ENCODE results near the gene LIN7B. TPM values are rescaled to one million over a fixed set of nuclear protein-coding genes. Genes with fewer than 3 reads are reported as not detected.

The LIN7B gene
- total and polyA plus RNA-seq, 4 experiments from 2014 or later = 4.4 to 18.6 (median 11.5) TPM

DNA sequence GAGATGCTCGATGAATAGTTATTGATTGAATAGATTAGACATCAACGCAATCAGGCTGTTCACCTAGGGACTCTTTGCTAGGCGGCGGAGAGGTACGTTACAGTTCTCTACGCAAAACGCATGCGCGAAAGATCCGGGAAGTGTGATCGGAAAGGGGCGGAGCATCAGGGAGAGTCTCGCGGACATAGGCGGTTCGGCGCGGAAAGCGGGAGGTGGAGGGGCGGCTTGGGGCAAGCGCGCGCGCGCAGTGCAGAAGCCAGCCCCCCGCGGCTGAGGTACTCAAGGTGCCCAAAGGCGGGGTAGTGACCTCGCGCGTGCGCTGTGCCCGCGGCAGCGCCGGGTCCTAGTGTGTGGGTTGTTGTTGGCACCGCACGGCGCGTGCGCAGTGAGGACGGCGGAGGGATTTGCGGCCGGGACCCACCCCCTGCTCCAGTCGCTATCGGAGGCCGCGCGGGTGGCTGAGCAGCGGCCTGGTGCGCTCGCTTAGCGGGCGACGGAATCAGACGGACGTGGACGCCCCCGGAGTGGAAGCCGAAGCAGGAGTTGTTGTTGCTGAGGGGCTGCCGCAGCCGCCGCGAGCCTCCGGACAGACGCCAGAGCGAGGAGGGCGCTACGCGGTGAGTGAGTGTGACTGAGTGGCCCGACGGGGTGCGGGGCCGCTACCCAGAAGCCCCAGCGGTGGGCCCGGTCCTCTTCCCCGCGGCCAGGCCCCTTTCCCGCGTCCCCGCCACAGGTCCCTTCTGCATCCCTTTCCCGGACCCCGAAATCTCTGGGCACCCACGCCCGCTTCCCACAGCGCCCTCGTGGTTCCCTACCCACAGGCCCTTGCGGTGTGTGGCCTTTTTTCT, 28.9 kb upstream of the LIN7B start, which contains the start of gene SNRNP70:
SNRNP70 (plus strand) TSS at position 432 of the 848 bp plus-strand sequence. CDS start 964 bp downstream, outside the sequence.
- Histone ChIP-seq H3K27me3 (ENCODE audit: insufficient read depth, low read length) (no peaks in the 10 kb centered on the region), H3K4me1 (ENCODE audit: insufficient read depth, low read length) (peaks cover 32% of the 10 kb centered on the region), H3K27ac (ENCODE audit: low read depth, low read length) (peak within 1 kb of the TSS; percentile 81), H3K4me3 (ENCODE audit: low read length in 2 of 2) (peak within 1 kb of the TSS; percentile 72 to 95), H3K9me3 (ENCODE audit: control insufficient read depth in 1 of 2, low read length in 2 of 2) (no peaks in the 10 kb centered on the region), H3K36me3 (ENCODE audit: insufficient read depth, low read length) (peaks cover 5% of the 10 kb centered on the region)
- Mint-ChIP-seq H3K4me3 (peak within 1 kb of the TSS; percentile 82 to 96 (median 94)), H3K36me3 (peaks cover 15 to 33% of the 10 kb centered on the region in 2 donors), H3K9me3 (peaks cover 0 to 2% (median 0%) of the 10 kb centered on the region in 8 donors), H3K27ac (peak within 1 kb of the TSS; percentile 88 to 98 (median 93)), H3K27me3 (peaks cover 0 to 3% of the 10 kb centered on the region in 2 donors), H3K4me1 (peaks cover 22 to 46% (median 32%) of the 10 kb centered on the region in 4 donors)
- ChIA-PET POLR2A (ENCODE audit: partially characterized antibody) (no interaction called here), CTCF (ENCODE audit: partially characterized antibody) (interaction anchor here (3.9 kb wide), 1 partner anchor 13 kb away, joined by 28 read pairs; no protein-coding TSS in a partner anchor)
- DNase-seq = peak; percentile 99 to 100 (median 100)
- intact Hi-C loops (cut with micrococcal nuclease) = loop anchor here (1.0 to 5.0 kb wide), 4 partner anchors 29 to 466 kb away; partner anchors contain the start of genes GYS1, LIN7B, RPL18 and RUVBL2

DNA sequence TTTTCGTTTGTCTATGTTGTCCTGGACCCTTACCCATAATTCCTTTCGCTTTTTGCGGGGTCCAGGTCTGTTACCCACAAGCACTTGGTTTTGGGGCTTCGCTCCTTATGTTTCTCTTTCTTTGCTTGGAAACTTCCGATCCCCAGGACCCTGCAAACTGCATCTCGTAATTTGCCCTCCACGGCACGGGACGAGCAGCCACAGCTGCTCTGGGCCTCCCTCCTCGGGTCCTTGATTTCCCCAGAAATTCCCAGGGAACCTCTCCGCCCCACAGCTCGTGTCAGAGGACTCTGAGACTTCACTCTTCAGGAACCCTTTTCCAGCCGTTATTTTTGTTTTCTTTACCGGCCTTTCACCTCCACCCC, 28.3 kb upstream of the LIN7B start:
- intact Hi-C loops (cut with micrococcal nuclease) = loop anchor here (1.0 to 5.0 kb wide), 4 partner anchors 28 to 467 kb away; partner anchors contain the start of genes GYS1, LIN7B, RPL18 and RUVBL2
- ChIA-PET POLR2A (ENCODE audit: partially characterized antibody) (interaction anchor here (0.8 kb wide), 1 partner anchor 12 kb away, joined by 3 read pairs; no protein-coding TSS in a partner anchor), CTCF (ENCODE audit: partially characterized antibody) (interaction anchor here (3.9 kb wide), 1 partner anchor 12 kb away, joined by 28 read pairs; no protein-coding TSS in a partner anchor)
- Mint-ChIP-seq H3K36me3 (peaks cover 21 to 39% of the 10 kb centered on the region in 2 donors), H3K27ac (peak overlapping the region; percentile 88 to 98 (median 93)), H3K4me1 (peaks cover 22 to 52% (median 36%) of the 10 kb centered on the region in 4 donors), H3K27me3 (peaks cover 0 to 3% of the 10 kb centered on the region in 2 donors), H3K4me3 (peak overlapping the region; percentile 82 to 96 (median 94)), H3K9me3 (peaks cover 0 to 2% (median 0%) of the 10 kb centered on the region in 8 donors)
- Histone ChIP-seq H3K27ac (ENCODE audit: low read depth, low read length) (peak overlapping the region; percentile 81), H3K4me3 (ENCODE audit: low read length in 2 of 2) (peak overlapping the region; percentile 72 to 95), H3K4me1 (ENCODE audit: insufficient read depth, low read length) (peaks cover 32% of the 10 kb centered on the region), H3K27me3 (ENCODE audit: insufficient read depth, low read length) (no peaks in the 10 kb centered on the region), H3K9me3 (ENCODE audit: control insufficient read depth in 1 of 2, low read length in 2 of 2) (no peaks in the 10 kb centered on the region), H3K36me3 (ENCODE audit: insufficient read depth, low read length) (peaks cover 11% of the 10 kb centered on the region)
- DNase-seq = no peak

GRCh38 chr19:49086296-49086695, 27.9 kb upstream of the LIN7B start:
- ChIA-PET CTCF (ENCODE audit: partially characterized antibody) (interaction anchor here (1.0 to 3.9 kb wide), 3 partner anchors 12 to 113 kb away, joined by 3 to 28 read pairs (median 4); no protein-coding TSS in a partner anchor), POLR2A (ENCODE audit: partially characterized antibody) (interaction anchor here (0.8 to 1.1 kb wide), 2 partner anchors 9 to 11 kb away, joined by 3 to 4 read pairs; no protein-coding TSS in a partner anchor)
- Histone ChIP-seq H3K4me1 (ENCODE audit: insufficient read depth, low read length) (peaks cover 32% of the 10 kb centered on the region), H3K36me3 (ENCODE audit: insufficient read depth, low read length) (peaks cover 16% of the 10 kb centered on the region), H3K27me3 (ENCODE audit: insufficient read depth, low read length) (no peaks in the 10 kb centered on the region), H3K9me3 (ENCODE audit: control insufficient read depth in 1 of 2, low read length in 2 of 2) (no peaks in the 10 kb centered on the region), H3K27ac (ENCODE audit: low read depth, low read length) (peak overlapping the region; percentile 81), H3K4me3 (ENCODE audit: low read length in 2 of 2) (peak overlapping the region; percentile 72 to 95)
- H3K27me3 Mint-ChIP-seq = peaks cover 0 to 3% of the 10 kb centered on the region in 2 donors
- DNase-seq = no peak
- peaks cover 22 to 43% of the 10 kb centered on the region in 2 donors for H3K36me3 Mint-ChIP-seq
- H3K4me3 Mint-ChIP-seq = peak overlapping the region; percentile 82 to 96 (median 94)
- intact Hi-C loops (cut with micrococcal nuclease) = loop anchor here (5.0 kb wide), 1 partner anchor 41 kb away; no protein-coding TSS in a partner anchor
- peak overlapping the region; percentile 88 to 98 (median 93) for H3K27ac Mint-ChIP-seq
- peaks cover 23 to 54% (median 38%) of the 10 kb centered on the region in 4 donors for H3K4me1 Mint-ChIP-seq
- peaks cover 0 to 2% (median 0%) of the 10 kb centered on the region in 8 donors for H3K9me3 Mint-ChIP-seq

- Mint-ChIP-seq H3K4me3 (peak overlapping the region in 1 of 8 donors; percentile 7), H3K36me3 (peaks cover 40 to 64% of the 10 kb centered on the region in 2 donors), H3K4me1 (peaks cover 21 to 51% (median 30%) of the 10 kb centered on the region in 4 donors), H3K27ac (peak overlapping the region in 4 of 7 donors; percentile 38 to 80 (median 52)), H3K27me3 (no peaks in the 10 kb centered on the region), H3K9me3 (no peaks in the 10 kb centered on the region)
- ChIA-PET CTCF (ENCODE audit: partially characterized antibody) (no interaction called here), POLR2A (ENCODE audit: partially characterized antibody) (no interaction called here)
- no peaks in the 10 kb centered on the region for H3K9me3 ChIP-seq (ENCODE audit: control insufficient read depth in 1 of 2, low read length in 2 of 2)
- no peaks in the 10 kb centered on the region for H3K27me3 ChIP-seq (ENCODE audit: insufficient read depth, low read length)
- H3K4me1 ChIP-seq (ENCODE audit: insufficient read depth, low read length) = peaks cover 20% of the 10 kb centered on the region
- peaks cover 56% of the 10 kb centered on the region for H3K36me3 ChIP-seq (ENCODE audit: insufficient read depth, low read length)
- no peak overlapping the region for H3K4me3 ChIP-seq (ENCODE audit: low read length in 2 of 2)
- DNase-seq = no peak
- intact Hi-C loops (cut with micrococcal nuclease) = no loop called here
- H3K27ac ChIP-seq (ENCODE audit: low read depth, low read length) = no peak overlapping the region
These were observed 22.7 kb upstream of the LIN7B start for GRCh38 chr19:49091391-49092038.

- peaks cover 37 to 67% of the 10 kb centered on the region in 2 donors for H3K36me3 Mint-ChIP-seq
These were observed 21.5 kb upstream of the LIN7B start for GRCh38 chr19:49092686-49093085.

GRCh38 chr19:49094505-49095482, 19.4 kb upstream of the LIN7B start:
- H3K27ac Mint-ChIP-seq = peak overlapping the region in 1 of 7 donors; percentile 30
- H3K36me3 Mint-ChIP-seq = peaks cover 40 to 74% of the 10 kb centered on the region in 2 donors
- CTCF ChIA-PET (ENCODE audit: partially characterized antibody) = interaction anchor here (0.7 to 5.9 kb wide), 4 partner anchors 11 to 52 kb away, joined by 4 to 83 read pairs (median 12); partner anchors contain the start of gene LIN7B

More at GRCh38 chr19:49092686-49093085, 21.5 kb upstream of the LIN7B start:
- Histone ChIP-seq H3K4me1 (ENCODE audit: insufficient read depth, low read length) (peaks cover 9% of the 10 kb centered on the region), H3K36me3 (ENCODE audit: insufficient read depth, low read length) (peaks cover 66% of the 10 kb centered on the region), H3K9me3 (ENCODE audit: control insufficient read depth in 1 of 2, low read length in 2 of 2) (no peaks in the 10 kb centered on the region), H3K4me3 (ENCODE audit: low read length in 2 of 2) (no peak overlapping the region), H3K27ac (ENCODE audit: low read depth, low read length) (no peak overlapping the region), H3K27me3 (ENCODE audit: insufficient read depth, low read length) (no peaks in the 10 kb centered on the region)
- Mint-ChIP-seq H3K4me1 (peaks cover 13 to 47% (median 26%) of the 10 kb centered on the region in 4 donors), H3K9me3 (no peaks in the 10 kb centered on the region), H3K27me3 (no peaks in the 10 kb centered on the region), H3K27ac (no peak overlapping the region), H3K4me3 (no peak overlapping the region)
- ChIA-PET POLR2A (ENCODE audit: partially characterized antibody) (no interaction called here), CTCF (ENCODE audit: partially characterized antibody) (no interaction called here)
- intact Hi-C loops (cut with micrococcal nuclease) = no loop called here
- DNase-seq = no peak

More at GRCh38 chr19:49094505-49095482, 19.4 kb upstream of the LIN7B start:
- Histone ChIP-seq H3K4me1 (ENCODE audit: insufficient read depth, low read length) (no peaks in the 10 kb centered on the region), H3K27me3 (ENCODE audit: insufficient read depth, low read length) (no peaks in the 10 kb centered on the region), H3K27ac (ENCODE audit: low read depth, low read length) (no peak overlapping the region), H3K9me3 (ENCODE audit: control insufficient read depth in 1 of 2, low read length in 2 of 2) (no peaks in the 10 kb centered on the region), H3K4me3 (ENCODE audit: low read length in 2 of 2) (no peak overlapping the region), H3K36me3 (ENCODE audit: insufficient read depth, low read length) (peaks cover 83% of the 10 kb centered on the region)
- DNase-seq = no peak
- Mint-ChIP-seq H3K9me3 (no peaks in the 10 kb centered on the region), H3K4me1 (peaks cover 10 to 33% (median 22%) of the 10 kb centered on the region in 4 donors), H3K4me3 (no peak overlapping the region), H3K27me3 (no peaks in the 10 kb centered on the region)
- intact Hi-C loops (cut with micrococcal nuclease) = no loop called here
- POLR2A ChIA-PET (ENCODE audit: partially characterized antibody) = interaction anchor here (0.9 kb wide), 1 partner anchor 8 kb away, joined by 4 read pairs; no protein-coding TSS in a partner anchor
